COLO829 (cell line): ENCODE results near the gene RHBDD3.

ENCODE experiments used
- DNase-seq: peaks from one replicate; pipeline ENCODE4 v3.0.0; 2012; ENCODE audit warnings: low spot score

Gene RHBDD3

GRCh38 chr22:29269731-29270474 is 2.1 kb upstream of the RHBDD3 start:
- no peak for DNase-seq

GRCh38 chr22:29269230-29269604 is 1.4 kb upstream of the RHBDD3 start:
- no peak for DNase-seq

- peak; percentile 40 for DNase-seq
These were observed 889 bp upstream of the RHBDD3 start for GRCh38 chr22:29268511-29269229.

GRCh38 chr22:29267462-29267857 is 321 bp downstream of the RHBDD3 start:
- peak; percentile 22 for DNase-seq

- DNase-seq: peak; percentile 33
These were observed 968 bp downstream of the RHBDD3 start for GRCh38 chr22:29266564-29267461.

- no peak for DNase-seq
These were observed 1.9 kb downstream of the RHBDD3 start for GRCh38 chr22:29265929-29266328.

- DNase-seq: no peak
These were observed 2.5 kb downstream of the RHBDD3 start for GRCh38 chr22:29265305-29265704.

- DNase-seq: no peak
These were observed 3.9 kb downstream of the RHBDD3 start for GRCh38 chr22:29263791-29264276.

GRCh38 chr22:29260601-29261315 is 7.0 kb downstream of the RHBDD3 start:
- no peak for DNase-seq

GRCh38 chr22:29260031-29260560 is 7.7 kb downstream of the RHBDD3 start:
- no peak for DNase-seq

GRCh38 chr22:29259253-29259899 is 8.4 kb downstream of the RHBDD3 start:
- no peak for DNase-seq

- DNase-seq: no peak
These were observed 9.2 kb downstream of the RHBDD3 start for GRCh38 chr22:29258407-29259252.

- DNase-seq: no peak
These were observed 10.0 kb downstream of the RHBDD3 start for GRCh38 chr22:29257751-29258181.

GRCh38 chr22:29256606-29257325 is 11.0 kb downstream of the RHBDD3 start:
- DNase-seq: no peak

GRCh38 chr22:29255064-29255621 is 12.6 kb downstream of the RHBDD3 start:
- no peak for DNase-seq

- no peak for DNase-seq
These were observed 13.5 kb downstream of the RHBDD3 start for GRCh38 chr22:29254286-29254660.

- DNase-seq: no peak
These were observed 14.1 kb downstream of the RHBDD3 start for GRCh38 chr22:29253561-29254285.
